ENCODE results near the gene KRTAP4-9.

DNA sequence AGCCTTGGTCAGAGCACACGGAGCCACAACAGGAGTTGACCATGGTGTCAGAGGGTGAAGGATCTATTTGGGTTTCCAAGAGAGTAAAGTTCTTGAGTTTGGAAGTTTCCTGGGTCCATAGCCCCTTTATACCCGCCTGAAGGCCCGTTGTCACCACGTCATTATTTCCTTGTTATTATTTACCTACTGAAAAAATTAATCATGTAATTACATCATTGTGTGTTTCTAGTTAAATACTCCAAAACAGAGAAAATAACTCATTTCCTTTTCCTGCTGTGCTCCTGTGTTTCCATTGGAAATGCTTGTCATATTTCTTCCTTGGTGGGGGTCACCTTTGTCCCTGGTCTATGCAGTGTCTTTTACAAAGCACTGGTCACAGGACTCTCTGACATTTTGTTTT is 7.1 kb upstream of the KRTAP4-9 start, which contains the start of gene KRTAP4-8:
- TF ChIP-seq, protein P1, sequence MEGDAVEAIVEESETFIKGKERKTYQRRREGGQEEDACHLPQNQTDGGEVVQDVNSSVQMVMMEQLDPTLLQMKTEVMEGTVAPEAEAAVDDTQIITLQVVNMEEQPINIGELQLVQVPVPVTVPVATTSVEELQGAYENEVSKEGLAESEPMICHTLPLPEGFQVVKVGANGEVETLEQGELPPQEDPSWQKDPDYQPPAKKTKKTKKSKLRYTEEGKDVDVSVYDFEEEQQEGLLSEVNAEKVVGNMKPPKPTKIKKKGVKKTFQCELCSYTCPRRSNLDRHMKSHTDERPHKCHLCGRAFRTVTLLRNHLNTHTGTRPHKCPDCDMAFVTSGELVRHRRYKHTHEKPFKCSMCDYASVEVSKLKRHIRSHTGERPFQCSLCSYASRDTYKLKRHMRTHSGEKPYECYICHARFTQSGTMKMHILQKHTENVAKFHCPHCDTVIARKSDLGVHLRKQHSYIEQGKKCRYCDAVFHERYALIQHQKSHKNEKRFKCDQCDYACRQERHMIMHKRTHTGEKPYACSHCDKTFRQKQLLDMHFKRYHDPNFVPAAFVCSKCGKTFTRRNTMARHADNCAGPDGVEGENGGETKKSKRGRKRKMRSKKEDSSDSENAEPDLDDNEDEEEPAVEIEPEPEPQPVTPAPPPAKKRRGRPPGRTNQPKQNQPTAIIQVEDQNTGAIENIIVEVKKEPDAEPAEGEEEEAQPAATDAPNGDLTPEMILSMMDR (conservative IDR thresholded peaks at IDR 0.05), result no peak
- no peak for TF ChIP-seq ZFX (IDR thresholded peaks at IDR 0.05)
